ENCODE results near the gene KCNJ6.

KCNJ6 gene

DNA sequence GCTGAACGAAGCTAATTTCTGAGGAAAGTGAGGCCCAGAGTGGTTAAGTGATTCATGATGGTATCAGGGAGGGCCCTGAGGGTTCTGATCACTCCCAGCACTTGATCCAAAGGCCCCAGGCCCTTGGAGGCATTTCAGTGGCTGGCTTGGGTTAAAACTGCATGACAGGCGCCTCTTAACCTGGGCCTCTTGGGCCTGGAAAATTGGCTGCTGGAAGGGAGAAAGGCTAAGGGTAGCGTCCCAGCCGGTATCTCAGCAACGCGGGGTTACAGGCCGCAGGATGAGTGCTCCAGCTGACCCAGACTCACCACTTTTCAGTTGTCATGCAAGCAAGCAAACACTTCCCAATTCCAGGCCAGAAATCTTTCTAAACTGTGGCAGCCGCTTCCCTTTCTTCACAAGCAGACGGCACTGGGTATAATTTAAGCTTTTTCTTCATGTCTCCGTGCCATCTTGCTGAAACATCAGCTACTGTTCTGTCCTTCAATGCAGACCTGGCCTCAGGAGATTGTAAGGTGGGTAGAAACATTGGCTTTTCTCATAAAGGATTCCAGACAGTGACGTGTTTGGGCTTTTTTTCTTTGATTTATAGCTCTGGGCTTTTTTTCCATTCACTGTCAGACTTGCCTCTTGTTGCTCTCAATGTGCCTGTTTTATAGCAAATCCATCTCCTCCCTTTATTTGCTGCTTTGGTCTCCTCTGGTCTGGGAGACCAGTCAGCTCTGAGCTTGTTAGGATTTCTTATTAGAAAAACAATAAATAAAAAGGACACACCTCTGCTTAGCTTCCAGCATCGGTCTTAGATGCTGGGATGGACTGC is 229.1 kb downstream of the KCNJ6 start:
- in situ Hi-C loops (cut with HindIII; ENCODE audit: low pct_ligation_motif_present, low sequenced_read_pairs): no loop called here
- DNase-seq: no peak
- H3K27ac ChIP-seq: no peak overlapping the region
- H3K36me3 ChIP-seq (replicated peaks): no peaks in the 10 kb centered on the region
- no peak overlapping the region for H3K4me3 ChIP-seq (ENCODE audit: low read depth, low read length)
- no peaks in the 10 kb centered on the region for H3K27me3 ChIP-seq (replicated peaks)
- TF ChIP-seq CTCF (IDR thresholded peaks at IDR 0.05; ENCODE audit: low read depth, low read length, missing control alignments): no peak

DNA sequence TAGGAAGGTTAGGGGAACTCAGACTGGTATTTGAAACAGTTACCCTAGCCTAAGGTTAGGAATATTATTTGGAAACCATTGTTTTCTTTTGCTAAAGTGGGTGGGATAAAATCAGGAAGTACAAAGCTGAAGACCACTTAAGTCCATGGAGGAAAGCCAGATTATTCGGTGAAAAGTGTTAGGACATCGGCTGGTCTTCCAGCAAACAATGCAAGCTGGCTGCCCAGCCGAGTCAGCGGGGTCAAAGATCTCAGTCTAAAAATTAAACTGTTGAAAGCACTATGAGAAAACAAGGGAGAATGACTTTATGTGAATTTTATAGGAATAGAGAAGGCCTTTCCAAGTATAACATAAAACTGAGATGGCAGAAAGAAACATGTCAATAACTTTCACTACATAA is 231.7 kb downstream of the KCNJ6 start:
- in situ Hi-C loops (cut with HindIII; ENCODE audit: low pct_ligation_motif_present, low sequenced_read_pairs): no loop called here
- Histone ChIP-seq H3K4me3 (ENCODE audit: low read depth, low read length) (no peak overlapping the region), H3K36me3 (replicated peaks) (no peaks in the 10 kb centered on the region), H3K27ac (no peak overlapping the region), H3K27me3 (replicated peaks) (peaks cover 6% of the 10 kb centered on the region)
- no peak for TF ChIP-seq CTCF (IDR thresholded peaks at IDR 0.05; ENCODE audit: low read depth, low read length, missing control alignments)
- DNase-seq: no peak

- Histone ChIP-seq H3K36me3 (replicated peaks) (no peaks in the 10 kb centered on the region), H3K27me3 (replicated peaks) (peaks cover 6% of the 10 kb centered on the region), H3K27ac (no peak overlapping the region), H3K4me3 (ENCODE audit: low read depth, low read length) (no peak overlapping the region)
- DNase-seq: no peak
- no peak for TF ChIP-seq CTCF (IDR thresholded peaks at IDR 0.05; ENCODE audit: low read depth, low read length, missing control alignments)
- in situ Hi-C loops (cut with HindIII; ENCODE audit: low pct_ligation_motif_present, low sequenced_read_pairs): no loop called here
Observed at GRCh38 chr21:37684115-37684493, 232.2 kb downstream of the KCNJ6 start.

- H3K36me3 ChIP-seq (replicated peaks): no peaks in the 10 kb centered on the region
- TF ChIP-seq CTCF (IDR thresholded peaks at IDR 0.05; ENCODE audit: low read depth, low read length, missing control alignments): no peak
- no peak for DNase-seq
- no peak overlapping the region for H3K4me3 ChIP-seq (ENCODE audit: low read depth, low read length)
- peaks cover 6% of the 10 kb centered on the region for H3K27me3 ChIP-seq (replicated peaks)
- in situ Hi-C loops (cut with HindIII; ENCODE audit: low pct_ligation_motif_present, low sequenced_read_pairs): no loop called here
- no peak overlapping the region for H3K27ac ChIP-seq
Observed at GRCh38 chr21:37683396-37684114, 232.7 kb downstream of the KCNJ6 start.

- Histone ChIP-seq H3K4me3 (ENCODE audit: low read depth, low read length) (no peak overlapping the region), H3K27ac (no peak overlapping the region), H3K27me3 (replicated peaks) (peaks cover 6% of the 10 kb centered on the region), H3K36me3 (replicated peaks) (no peaks in the 10 kb centered on the region)
- no peak for DNase-seq
- no peak for TF ChIP-seq CTCF (IDR thresholded peaks at IDR 0.05; ENCODE audit: low read depth, low read length, missing control alignments)
- in situ Hi-C loops (cut with HindIII; ENCODE audit: low pct_ligation_motif_present, low sequenced_read_pairs): no loop called here
Observed at GRCh38 chr21:37682966-37683365, 233.3 kb downstream of the KCNJ6 start.
